ENCODE results near the gene SMIM7.
A peak's percentile ranks its signal among the peaks of the same experiment; 100 is the strongest.
"Not testable (repeated sequence)": the region's sequence is repeated elsewhere in the genome, so short reads cannot be mapped to it uniquely, and the experiment has no call there.

Gene SMIM7

DNA sequence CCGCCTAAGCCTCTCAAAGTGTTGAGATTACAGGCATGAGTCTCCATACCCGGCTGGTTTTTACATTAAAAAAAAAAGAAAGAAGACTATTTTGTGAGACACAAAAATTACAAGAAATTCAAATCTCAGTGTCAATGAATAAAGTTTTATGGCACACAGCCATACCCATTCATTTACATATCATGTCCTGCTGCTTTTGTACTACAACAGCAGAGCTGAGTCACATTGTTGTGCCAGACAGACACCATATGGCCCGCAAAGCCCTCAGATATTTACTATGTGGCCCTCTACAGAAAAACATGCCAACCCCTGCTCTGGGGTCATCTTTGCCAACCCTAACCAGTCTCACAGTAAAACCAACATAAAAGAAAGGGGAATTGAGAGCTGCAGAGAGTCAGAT, 5.3 kb downstream of the SMIM7 start:
- DNase-seq (ENCODE audit: low read depth in 2 of 2) = no peak

DNA sequence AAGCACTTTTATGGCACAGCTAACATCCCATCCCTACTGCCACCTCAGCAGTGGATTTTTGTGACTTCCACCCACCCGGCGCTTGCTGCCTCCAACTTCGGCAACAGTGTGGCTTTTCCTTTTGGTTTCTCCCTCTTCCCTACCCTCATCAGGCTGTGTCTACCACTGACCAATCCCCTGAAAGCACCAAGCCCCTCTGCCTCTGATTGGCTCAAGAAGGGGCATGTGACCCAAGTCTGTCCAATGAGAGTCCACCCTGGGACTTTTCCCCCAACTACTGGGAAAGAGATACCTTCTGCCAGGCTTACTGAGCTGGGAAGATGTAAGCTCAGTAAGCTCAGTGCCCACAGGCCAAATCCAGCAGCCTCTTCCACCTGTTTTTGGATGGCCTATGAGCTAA, 5.8 kb downstream of the SMIM7 start:
- DNase-seq (ENCODE audit: low read depth in 2 of 2) = no peak

DNA sequence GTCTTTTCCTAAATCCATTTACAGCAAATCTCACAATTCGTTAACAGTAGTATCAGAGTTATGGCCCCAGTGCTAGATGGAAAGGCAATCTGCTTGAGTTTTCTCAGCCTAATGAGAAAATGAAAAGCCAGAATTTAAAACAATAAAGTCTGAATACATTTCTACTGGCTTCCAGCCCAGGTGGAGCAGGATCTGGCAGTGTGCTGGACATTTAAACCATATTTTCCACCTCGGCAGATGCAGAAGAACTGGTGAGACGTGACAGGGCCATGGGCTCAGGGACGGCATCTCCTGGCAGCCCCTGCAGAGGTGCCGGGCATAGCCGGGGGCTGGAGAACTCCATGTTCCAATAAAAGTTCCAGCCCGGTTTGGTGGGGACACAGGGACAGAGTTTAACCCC, 7.1 kb downstream of the SMIM7 start:
- no peak for DNase-seq (ENCODE audit: low read depth in 2 of 2)

DNA sequence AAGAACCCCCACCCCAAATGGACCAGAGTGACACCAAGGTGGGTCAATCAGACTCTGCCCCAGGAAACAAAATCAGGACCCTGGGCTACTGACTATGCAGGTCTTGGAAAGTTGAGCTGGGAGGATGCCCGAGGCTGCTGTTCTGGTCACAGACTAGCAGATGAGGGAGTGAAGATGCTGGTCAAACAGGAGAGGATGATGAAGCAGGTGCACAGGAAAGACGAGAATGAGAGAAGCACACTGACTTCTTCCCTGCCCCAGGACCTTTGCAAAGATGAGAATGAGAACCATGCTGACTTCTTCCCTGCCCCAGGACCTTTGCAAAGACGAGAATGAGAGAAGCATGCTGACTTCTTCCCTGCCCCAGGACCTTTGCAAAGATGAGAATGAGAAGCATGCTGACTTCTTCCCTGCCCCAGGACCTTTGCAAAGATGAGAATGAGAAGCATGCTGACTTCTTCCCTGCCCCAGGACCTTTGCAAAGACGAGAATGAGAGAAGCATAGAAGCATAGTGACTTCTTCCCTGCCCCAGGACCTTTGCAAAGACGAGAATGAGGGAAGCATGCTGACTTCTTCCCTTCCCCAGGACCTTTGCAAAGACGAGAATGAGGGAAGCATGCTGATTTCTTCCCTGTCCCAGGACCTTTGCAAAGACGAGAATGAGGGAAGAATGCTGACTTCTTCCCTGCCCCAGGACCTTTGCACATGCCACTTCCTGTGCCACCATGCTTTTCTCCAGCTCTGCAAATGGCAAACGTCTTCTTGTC, 8.3 kb downstream of the SMIM7 start:
- DNase-seq (ENCODE audit: low read depth in 2 of 2) = not testable (repeated sequence)

DNA sequence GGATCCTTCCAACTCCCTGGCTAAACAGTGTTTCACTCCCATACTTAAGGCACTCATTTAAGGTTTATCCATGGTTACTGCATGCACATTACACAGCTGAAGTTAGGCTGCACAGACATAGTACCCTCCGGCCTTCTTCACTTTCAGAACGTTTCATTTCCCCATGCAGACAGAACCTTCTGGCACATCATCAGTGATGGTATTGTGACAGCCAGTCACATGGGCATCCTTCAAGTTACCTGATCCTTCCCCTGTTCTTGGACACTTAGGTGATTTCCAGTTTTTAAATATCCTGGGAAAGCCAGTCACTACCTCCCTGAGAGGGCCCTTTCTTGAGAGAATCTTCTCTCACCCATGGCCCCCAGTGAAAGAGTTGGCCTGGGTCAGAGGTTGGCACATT, 9.1 kb downstream of the SMIM7 start:
- DNase-seq (ENCODE audit: low read depth in 2 of 2) = no peak

DNA sequence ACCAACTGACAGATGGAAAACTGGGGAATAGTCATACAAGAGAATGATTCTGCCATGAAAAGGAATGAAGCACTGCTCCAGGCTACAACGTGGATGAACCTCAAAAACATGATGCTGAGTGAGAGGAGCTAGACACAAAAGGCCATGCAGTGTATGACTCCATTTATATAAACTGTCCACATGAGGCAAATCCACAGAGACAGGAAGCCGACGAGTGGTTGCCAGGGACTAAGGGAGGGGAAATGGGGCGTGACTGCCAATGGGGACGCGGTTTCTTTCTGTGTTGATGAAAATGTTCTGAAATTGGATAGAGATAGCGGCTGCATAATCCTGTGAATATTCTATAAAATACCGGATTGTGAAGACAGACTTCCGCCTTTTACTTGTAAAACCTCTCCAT, 10.2 kb downstream of the SMIM7 start:
- DNase-seq (ENCODE audit: low read depth in 2 of 2) = no peak

DNA sequence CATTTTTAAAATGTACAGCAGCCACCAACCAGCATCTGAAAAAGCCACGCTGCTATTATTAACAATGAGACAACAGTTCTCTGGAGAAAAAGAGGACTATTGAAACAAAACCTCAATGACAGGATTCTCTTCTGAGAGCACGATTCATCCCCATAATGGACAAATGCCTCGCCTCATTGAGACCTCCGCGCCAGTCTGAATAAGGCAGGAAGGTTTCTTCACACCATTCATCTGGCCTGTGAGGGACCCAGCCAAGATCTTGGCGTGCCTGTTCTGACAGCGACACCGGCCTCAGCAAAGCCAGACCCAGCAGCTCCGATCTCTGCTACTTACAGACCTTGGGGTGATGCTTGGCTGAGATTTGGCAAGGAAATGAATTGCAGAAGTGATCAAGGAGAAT, 14.8 kb downstream of the SMIM7 start:
- no peak for DNase-seq (ENCODE audit: low read depth in 2 of 2)

DNA sequence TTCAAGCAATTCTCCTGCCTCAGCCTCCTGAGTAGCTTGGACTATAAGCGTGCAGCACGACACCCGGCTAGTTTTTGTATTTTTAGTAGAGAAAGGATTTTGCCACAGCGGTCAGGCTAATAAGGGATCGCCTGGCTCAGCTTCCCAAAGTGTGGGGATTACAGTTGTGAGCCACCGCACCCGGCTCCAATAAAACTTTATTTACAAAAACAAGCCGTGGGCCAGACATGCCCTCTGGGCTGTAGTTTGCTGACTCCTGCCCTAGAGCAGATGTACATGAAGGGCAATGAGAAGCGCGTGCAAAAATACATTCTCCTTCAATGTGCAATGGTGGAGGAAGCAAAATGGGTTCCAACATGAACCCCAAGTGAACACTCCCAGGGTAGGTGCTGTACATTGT, 18.2 kb downstream of the SMIM7 start:
- no peak for DNase-seq (ENCODE audit: low read depth in 2 of 2)

DNA sequence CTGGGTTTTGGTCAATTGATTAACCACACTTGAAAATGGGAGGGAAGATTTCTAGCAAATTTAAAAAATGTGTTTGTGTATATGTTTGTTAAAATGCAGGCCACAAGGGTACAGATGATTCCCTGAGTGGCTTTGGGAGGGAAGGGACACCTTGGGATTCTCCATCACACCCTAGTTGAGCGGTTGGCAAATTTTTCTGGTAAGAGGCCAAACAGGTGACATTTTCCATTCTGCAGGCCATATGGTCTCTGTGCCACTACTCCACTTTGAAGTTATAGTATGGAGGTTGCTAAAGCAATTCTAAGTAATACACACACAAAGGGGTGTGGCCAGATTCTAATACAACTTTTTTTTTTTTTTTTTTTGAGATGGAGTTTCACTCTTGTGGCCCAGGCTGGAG, 19.0 kb downstream of the SMIM7 start:
- no peak for DNase-seq (ENCODE audit: low read depth in 2 of 2)

DNA sequence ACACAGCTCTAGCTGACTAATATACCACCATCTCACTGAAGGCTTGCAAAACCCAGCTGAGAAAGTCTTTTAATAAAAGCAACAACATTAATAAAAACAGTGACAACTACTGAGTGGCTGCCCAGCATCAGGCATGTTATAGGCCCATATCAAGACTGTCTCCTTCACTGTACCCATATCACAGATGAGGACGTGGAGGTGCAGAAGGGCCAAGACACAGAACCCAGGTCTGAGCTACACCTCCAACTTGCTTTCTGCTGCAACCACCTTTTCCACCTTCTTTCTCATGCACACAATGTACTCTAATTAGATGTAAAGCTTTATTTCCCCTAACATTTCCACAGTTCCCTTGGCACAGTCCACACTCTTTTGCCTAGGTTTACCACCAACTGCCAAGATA, 21.3 kb downstream of the SMIM7 start:
- no peak for DNase-seq (ENCODE audit: low read depth in 2 of 2)

DNA sequence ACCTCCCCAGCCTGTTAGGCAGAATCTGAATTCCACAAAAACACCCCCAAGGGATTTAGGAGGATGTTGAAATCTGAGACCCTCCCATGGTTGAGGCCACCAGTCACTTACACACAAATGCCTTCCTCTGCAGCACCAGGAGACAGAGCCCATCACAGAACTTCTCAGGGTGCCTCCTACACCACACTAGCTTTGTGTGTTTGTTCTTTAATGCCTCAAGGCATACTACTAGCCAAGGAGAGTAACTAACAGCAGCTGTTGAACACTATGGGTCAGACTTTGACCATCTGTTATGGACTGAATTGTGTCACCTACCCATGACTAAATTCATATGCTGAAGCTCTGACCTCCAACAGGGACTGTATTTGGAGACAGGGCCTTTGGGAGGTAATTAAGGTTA, 22.4 kb downstream of the SMIM7 start:
- DNase-seq (ENCODE audit: low read depth in 2 of 2) = no peak

DNA sequence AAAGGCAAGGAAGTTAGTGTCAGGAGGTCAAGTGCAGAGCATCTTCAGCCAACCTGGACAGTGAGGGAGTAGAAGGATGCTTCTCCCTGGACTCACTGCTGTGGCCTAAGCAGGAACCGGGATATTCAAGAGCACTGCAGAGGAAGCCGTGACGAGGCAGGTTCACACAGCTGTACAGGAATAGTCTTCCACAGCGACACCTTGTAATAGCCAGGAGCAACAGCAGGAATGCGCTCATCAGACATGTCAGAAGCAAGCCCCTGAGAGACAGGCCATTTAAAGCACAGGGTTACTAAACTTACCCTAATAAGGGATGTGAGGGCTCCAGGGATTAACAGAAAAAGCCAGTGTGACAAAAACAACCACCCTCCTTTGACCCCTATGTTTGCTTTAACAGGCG, 28.5 kb downstream of the SMIM7 start:
- DNase-seq (ENCODE audit: low read depth in 2 of 2) = no peak

DNA sequence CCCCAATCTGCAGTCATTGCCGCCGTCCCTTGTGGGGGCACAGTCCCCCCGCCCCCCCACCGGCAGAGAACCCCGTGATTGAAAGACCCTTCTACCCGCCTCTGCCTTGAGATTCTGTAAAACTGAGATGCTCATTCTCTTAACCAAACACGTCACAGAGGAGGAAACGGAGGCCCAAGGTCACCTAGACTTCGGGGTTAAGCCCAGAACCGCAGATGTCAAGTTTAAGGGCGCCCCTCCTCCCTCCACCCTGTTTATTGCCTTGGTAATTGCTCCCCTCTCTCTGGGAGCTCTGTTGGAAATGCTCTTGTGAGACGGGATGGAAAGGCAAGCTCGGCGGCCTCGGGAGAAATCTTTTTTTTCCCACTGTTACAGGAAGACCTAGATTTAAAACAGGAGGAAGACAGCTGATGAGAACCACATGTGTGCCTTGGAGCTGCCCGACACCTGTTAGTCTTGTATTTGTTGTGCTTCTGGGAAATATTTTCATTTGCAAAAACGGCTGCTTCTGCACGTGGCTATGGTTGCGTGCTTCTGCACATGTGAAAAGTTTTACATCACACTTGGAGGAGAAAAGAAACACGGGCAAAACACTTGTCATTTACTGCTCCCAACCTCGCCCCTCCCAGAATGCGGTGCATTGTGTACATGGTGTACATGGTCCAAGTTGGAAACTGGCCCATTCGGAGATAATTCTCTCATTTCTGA, 30.8 kb downstream of the SMIM7 start:
- DNase-seq (ENCODE audit: low read depth in 2 of 2) = no peak

DNA sequence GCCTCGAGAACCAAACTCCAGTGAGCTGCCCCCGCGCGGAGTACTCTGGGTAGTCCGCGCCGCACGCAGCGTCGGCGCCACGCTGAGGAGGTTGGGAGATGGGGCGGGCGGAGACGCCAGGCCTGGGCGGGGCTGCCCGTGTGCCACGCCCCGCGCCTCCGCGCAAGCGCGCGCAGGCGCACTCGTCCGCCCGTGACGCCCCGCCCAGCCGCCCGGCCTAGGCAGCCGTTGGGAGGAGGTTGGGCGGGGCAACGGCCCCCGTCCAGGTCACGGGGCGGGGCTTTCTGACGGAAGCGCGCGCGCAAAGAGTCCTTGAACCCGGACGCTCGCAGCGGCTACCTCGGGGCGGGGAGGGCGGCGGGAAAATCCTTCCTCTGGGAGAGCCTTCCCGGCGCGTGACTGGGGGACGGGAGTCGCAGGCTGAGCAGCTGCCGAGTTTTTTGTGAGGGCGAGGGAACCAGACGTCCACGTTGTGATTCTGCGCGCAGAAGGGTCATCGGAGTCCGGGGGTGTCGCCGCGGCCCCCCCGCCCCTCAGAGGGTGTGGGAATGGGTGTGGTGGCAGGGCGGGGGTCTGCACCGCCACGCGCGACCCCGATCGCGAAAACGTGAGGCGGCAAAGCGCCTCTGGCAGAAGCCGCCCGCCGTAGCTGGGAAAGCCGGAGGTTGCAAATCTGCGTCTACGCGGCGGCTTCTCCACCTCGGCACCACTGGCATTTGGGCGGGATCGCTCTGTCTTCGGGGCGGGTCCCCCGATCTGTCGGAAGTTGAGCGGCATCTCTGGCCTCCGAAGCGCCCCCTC, 31.6 kb downstream of the SMIM7 start, which contains the start of gene MED26:
Gene MED26 (minus strand): TSS at position 22 of the 801 bp plus-strand sequence. CDS start 261 bp downstream, outside the sequence.
- DNase-seq (ENCODE audit: low read depth in 2 of 2) = peak; percentile 96 to 97

DNA sequence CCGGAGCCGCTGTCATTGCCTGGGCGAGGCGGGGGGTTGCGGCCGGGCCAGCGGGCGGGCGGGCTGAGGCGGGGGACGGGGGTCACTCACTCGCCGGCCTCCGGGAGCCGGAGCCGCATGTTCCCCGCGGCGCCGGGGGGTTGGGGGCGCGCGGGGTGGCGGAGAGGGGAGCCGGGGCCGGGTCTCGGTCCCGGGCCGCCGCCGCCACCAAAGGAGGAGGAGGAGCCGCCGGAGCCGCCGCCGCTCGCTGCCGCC, 32.1 kb downstream of the SMIM7 start:
- DNase-seq (ENCODE audit: low read depth in 2 of 2) = no peak

DNA sequence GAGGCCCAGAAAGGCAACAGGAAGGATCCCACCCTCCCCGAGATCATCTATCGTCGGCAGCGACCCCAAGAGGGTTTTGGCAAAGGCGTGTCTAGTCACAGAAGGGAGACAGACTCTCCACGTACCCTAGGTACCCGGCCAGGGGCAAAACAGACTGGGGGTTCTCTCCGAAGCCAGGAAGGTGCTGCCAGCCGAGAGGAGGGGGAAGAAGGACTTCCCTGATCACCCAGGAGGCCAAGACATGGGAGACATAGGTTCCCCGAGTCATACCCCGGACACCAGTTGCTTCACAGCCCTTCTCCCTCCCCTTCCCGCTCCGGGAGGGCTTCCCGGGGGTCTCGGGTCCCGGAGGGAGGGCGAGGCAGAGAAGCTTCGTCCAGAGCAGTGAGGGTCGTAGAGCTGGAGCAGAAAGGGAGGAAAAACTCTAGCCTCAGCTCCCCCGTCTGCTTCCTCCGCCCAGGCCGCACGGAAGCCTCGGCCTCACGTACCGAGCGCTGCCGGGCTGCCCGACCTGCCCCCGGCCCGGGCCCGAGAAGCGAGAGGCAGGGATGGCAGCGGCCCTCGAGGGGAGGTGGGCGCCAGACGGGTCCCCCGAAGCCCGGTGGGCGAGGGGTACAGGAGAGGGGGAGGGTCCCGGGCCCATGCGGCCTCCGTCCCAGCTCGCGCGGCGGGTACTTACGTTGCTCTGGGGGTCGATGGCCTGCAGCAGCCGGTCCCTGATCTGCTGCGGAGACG, 32.6 kb downstream of the SMIM7 start:
- no peak for DNase-seq (ENCODE audit: low read depth in 2 of 2)

DNA sequence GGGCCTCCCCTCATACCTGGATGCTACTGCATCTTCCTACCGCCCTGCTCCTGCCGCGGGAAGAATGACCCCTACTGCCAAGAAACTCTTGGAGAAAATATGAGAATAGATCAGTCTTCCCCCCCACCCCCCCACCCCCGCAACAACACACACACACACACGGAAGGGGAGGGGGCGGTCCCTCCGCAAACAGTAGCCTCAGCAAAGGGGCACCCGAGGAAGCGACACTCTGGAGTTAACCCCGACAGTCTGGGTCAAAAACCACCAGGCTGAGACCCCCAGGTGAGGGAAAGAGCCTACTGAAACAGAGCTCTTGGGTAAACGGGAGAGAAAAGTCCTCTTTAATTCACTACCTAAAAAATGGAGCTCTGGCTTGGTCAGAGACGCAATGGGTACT, 33.1 kb downstream of the SMIM7 start:
- DNase-seq (ENCODE audit: low read depth in 2 of 2) = no peak

DNA sequence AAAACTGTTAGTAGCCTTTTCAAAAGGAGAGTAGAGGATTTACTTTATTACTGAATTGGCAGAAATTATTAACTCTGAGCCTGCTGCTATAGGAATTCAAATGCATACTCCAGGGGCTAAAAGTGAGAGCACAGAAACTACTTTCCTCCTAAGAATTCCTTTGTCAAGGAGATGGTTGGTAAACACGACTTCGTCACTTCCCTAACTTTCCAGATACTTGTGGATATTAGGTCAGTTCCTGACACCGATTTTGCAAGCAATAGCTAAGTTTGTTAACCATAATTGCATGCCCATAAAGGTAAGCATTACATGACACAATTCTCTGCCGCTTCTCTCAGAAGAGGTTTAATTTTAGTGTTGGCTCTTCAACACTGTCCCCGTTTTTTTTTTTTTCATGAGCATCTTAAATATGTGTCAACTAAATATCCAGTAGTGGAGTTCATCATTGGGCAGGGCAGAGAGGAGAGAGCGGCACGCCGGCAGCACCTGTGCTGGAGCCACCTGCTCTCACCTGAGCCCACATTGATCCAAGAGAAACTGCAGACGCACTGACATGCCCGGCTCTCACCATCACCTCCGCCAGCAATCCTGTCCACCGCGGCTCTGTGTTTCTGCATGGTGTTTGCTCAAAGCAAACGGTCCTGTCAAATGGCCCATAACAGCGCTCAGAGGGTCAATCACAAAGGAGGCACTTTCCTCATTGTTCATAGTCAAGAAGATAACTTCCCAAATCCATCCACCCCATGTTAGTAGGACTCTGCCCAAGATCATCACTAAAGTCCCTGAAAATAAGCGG, 34.6 kb downstream of the SMIM7 start:
- no peak for DNase-seq (ENCODE audit: low read depth in 2 of 2)

DNA sequence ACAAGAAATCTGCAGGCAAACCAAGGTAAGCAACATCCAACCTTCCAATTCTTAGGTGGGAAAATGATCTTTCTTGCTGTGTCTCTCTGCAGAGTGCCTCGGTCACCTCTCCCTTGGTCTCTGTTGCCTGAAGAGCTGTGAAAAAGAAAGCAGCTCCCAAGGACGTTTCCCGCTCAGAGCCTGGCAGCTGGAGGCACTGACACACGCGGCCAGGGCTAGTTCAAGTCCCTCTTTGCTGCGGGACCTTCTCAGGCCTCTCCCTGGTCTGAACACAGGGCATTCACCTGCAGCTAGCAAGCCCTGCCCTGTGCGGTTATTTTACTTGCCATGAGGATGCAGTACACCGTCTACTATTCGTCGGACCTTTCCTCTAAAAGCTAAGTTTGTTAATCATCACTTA, 35.7 kb downstream of the SMIM7 start:
- DNase-seq (ENCODE audit: low read depth in 2 of 2) = no peak

DNA sequence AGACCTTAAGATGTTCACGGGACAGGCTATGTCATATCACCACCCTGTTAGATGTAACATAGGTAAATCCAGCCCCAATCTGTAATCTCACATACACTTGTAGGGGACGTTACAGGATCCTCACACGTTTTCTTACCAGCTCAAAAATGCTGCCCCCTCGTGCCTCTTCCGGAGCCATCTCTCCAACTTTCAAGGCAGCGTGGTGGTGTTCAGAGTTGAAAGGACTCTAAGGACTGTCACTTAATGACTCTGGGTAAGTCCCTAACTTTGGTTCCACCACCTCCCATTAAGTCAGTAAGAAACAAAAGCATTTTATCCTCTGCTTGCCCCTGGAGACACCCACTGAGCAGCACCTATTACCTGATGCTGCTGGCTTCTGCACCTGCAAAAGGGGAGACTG, 36.4 kb downstream of the SMIM7 start:
- DNase-seq (ENCODE audit: low read depth in 2 of 2) = no peak

DNA sequence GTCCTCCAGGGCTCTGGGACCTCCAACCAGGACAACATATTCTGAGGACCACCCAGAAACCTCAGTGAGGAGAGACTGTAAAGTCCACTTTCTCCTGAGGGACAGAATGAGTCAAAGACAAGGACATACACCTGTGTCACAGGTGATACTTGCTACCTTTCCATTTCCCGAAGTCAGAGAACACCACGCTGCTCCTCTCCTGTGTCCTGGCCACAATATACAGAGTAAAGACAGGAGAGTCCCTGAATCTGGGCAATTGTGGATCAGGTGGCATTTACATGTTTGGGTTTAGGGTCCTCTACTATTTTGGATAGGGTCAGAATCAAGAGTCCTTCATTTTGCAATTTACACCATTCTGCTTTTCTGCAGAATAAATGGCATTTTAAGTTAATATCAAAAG, 36.9 kb downstream of the SMIM7 start:
- DNase-seq (ENCODE audit: low read depth in 2 of 2) = no peak
